Right cardiac atrium (tissue), 5 donors: ENCODE measurements around the gene TSHZ2. TPM values are rescaled to one million over a fixed set of nuclear protein-coding genes. Genes with fewer than 3 reads are reported as not detected.
A peak's percentile ranks its signal among the peaks of the same experiment; 100 is the strongest.
"Not testable (repeated sequence)": the region's sequence is repeated elsewhere in the genome, so short reads cannot be mapped to it uniquely, and the experiment has no call there.

ENCODE experiments used
- ATAC-seq, 2 donors: fragments of 200-7000 bp; cut with Tn5 transposase; one replicate each; pipeline versions ENCODE4 v1.8.0 to v1.9.1; 2020; ENCODE audit warnings: moderate library complexity in 2 of 2, mild to moderate bottlenecking in 1 of 2
- DNase-seq, 3 donors: peaks; one replicate each; pipeline ENCODE4 v3.0.0-alpha.2; 2020
- H3K27ac ChIP-seq: one replicate; pipeline ENCODE4 v1.5.1; 2013; ENCODE audit warnings: mild to moderate bottlenecking, low read length, control low read depth, moderate library complexity
- H3K27me3 ChIP-seq: one replicate; pipeline ENCODE4 v1.6.1; 2013; ENCODE audit not compliant: control insufficient read depth, insufficient read depth
- H3K4me1 ChIP-seq: one replicate; pipeline ENCODE4 v1.6.1; 2013; ENCODE audit warnings: low read length; ENCODE audit not compliant: control insufficient read depth, insufficient read depth
- H3K4me3 ChIP-seq: one replicate; pipeline ENCODE4 v1.5.1; 2013; ENCODE audit warnings: low read length, control low read depth
- H3K9me3 ChIP-seq: one replicate; pipeline ENCODE4 v1.6.1; 2013; ENCODE audit warnings: low read length; ENCODE audit not compliant: control insufficient read depth
- WGBS: extraction: QIAGEN DNeasy Blood & Tissue Kit; methylation state at CpG from one replicate; pipeline ENCODE4 v1.1.7; 2013; 5-methylcytosine and 5-hydroxymethylcytosine counted together
- intact Hi-C, 4 donors: fragments of 100-400 bp; cut with DNase I; formaldehyde crosslinking; loops; one replicate each; pipeline versions ENCODE4 v1.11.0 to v1.14.0; 2022 to 2023
- polyA plus RNA-seq: library from polyadenylated mRNA; stranded (reverse); fragments of 200-250 nt; gene quantifications from one replicate; pipeline ENCODE4 v1.2.3, GENCODE V29; 2013
- total RNA-seq, 4 donors: library from RNA; stranded (reverse); fragmentation: NEBNext Ultra II Directional; extraction: Animal tissue kit (Norgen Biotek cat#: 25700); gene quantifications; one replicate each; pipeline ENCODE4 v1.2.1, GENCODE V29; 2021
- donor health status: healthy with polysubstance abuse.
- donor health status: DM: no; HTN: yes; CAD: no.
- donor health status: DM: no; HTN: no; CAD: no.
- donor health status: DM: no; HTN: yes; CAD: no; lungs with severe emphysema.
- donor health status: DM: yes; HTN: yes; CAD: no.

Gene TSHZ2
- total and polyA plus RNA-seq, 5 donors: 2.3 to 8.9 (median 6.9) TPM

DNA sequence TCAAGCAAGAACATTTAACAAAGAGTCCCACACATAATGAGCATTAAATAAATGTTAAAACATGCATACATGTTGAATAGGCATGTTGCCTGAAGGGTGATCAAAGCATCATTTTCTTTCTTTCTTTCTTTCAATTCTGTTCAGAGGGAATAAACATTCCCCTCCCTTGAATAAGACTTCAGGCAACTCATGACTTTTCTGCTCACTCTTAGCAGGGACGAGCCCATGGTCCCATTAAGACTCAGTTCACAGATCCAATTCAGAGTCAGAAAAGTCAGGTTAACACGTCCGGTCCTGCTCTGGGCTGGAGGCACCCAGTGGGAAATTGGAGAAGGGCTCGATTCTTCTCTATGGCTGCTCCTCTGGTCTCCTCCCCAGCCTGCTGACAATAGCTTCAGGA is 439.7 kb downstream of the TSHZ2 start:
- DNase-seq (no peak), ATAC-seq (no peak)
- WGBS: 81% methylated on average over 4 of the region's 4 CpGs
- Histone ChIP-seq H3K9me3 (no peaks in the 10 kb centered on the region), H3K4me1 (no peaks in the 10 kb centered on the region), H3K4me3 (no peak overlapping the region), H3K27ac (no peak overlapping the region), H3K27me3 (no peaks in the 10 kb centered on the region)
- intact Hi-C loops: no loop called here

DNA sequence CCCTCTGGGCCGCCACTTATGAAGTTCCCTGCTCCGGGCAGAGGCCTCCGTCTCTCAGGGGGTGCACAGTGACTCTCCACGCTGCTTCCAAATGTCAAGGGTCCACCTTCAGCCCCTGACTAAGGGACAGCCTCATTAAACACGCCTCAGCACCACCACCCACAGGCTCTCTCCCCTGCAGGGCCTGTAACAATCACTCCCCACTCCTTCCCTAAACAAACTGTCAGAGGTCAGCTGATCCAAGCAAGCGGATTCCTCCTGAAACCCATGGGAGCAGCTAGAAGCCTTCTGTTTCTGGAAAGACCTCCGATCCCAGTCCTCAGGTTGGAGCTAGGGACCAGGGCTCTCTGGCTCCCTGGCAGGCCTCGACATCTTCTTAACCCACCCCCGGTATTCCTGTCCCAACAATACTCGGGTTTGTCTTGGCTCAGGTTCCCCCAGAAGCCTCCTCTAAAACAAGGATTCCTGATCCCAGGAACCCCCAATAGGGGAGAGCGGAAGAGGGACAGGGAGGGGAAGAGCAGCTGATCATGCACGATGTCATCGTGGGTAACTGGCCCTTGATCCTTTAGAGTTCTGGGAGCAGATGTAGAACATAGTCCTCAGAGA is 440.5 kb downstream of the TSHZ2 start:
- Histone ChIP-seq H3K27ac (no peak overlapping the region), H3K9me3 (no peaks in the 10 kb centered on the region), H3K4me3 (no peak overlapping the region), H3K27me3 (no peaks in the 10 kb centered on the region), H3K4me1 (no peaks in the 10 kb centered on the region)
- DNase-seq (no peak), ATAC-seq (no peak)
- WGBS: 67% methylated on average over 13 of the region's 13 CpGs
- intact Hi-C loops: no loop called here

- DNase-seq: peak; percentile 16 to 51 (median 50)
- no peak overlapping the region for H3K27ac ChIP-seq
- intact Hi-C loops: no loop called here
- H3K9me3 ChIP-seq: no peaks in the 10 kb centered on the region
- H3K4me3 ChIP-seq: no peak overlapping the region
- no peaks in the 10 kb centered on the region for H3K4me1 ChIP-seq
- no peaks in the 10 kb centered on the region for H3K27me3 ChIP-seq
- WGBS: 58% methylated on average over 15 of the region's 15 CpGs
- no peak for ATAC-seq
These were observed 441.1 kb downstream of the TSHZ2 start for GRCh38 chr20:53413186-53413631.

DNA sequence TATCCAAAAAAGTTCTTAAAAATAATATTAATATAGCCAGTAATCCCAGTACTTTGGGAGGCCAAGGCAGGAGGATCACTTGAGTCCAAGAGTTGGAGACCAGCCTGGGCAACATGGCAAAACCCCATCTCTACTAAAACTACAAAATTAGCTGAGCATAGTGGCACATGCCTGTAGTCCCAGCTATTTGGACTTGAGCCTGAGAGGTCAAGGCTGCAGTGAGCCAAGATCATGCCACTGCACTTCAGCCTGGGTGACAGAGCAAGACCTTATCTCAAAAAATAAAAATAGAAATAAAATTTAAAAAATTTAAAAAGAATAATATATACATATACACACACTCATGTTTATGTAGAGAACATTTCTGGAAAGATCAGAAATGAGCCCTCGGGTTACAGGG is 441.7 kb downstream of the TSHZ2 start:
- H3K4me1 ChIP-seq, intact Hi-C loops, ATAC-seq, H3K4me3 ChIP-seq, H3K9me3 ChIP-seq, H3K27me3 ChIP-seq, DNase-seq, H3K27ac ChIP-seq: not testable (repeated sequence)
- WGBS: 90% methylated on average over 1 of the region's 1 CpG

GRCh38 chr20:53419693-53420460 is 447.7 kb downstream of the TSHZ2 start:
- no peaks in the 10 kb centered on the region for H3K27me3 ChIP-seq
- intact Hi-C loops: no loop called here
- H3K4me1 ChIP-seq: no peaks in the 10 kb centered on the region
- no peak overlapping the region for H3K4me3 ChIP-seq
- no peak overlapping the region for H3K27ac ChIP-seq
- no peaks in the 10 kb centered on the region for H3K9me3 ChIP-seq
- 91% methylated on average over 11 of the region's 11 CpGs for WGBS
- ATAC-seq: no peak
- no peak for DNase-seq

GRCh38 chr20:53421343-53421742 is 449.2 kb downstream of the TSHZ2 start:
- no peaks in the 10 kb centered on the region for H3K4me1 ChIP-seq
- H3K9me3 ChIP-seq: no peaks in the 10 kb centered on the region
- intact Hi-C loops: no loop called here
- no peaks in the 10 kb centered on the region for H3K27me3 ChIP-seq
- ATAC-seq (no peak), DNase-seq (no peak)
- H3K27ac ChIP-seq: no peak overlapping the region
- WGBS: 91% methylated on average over 6 of the region's 7 CpGs
- H3K4me3 ChIP-seq: no peak overlapping the region

DNA sequence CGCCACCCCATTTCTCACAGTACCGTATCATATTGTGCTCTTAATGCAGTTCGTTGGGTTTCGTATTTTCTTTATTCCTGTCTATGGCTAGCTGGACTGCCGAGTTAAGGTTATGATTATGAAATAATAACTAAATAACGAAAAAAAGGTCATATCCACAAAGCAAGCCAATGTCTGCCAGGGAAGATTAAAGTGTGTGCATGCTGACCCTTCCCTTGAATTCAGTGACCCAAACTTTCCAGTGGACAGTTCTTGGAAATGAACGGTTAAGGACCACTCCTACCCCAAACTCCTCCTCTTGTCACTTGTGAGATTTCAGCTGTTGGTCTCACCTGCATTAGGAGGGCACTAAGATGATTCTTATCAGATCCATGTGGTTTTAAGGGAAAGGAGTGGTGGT is 449.9 kb downstream of the TSHZ2 start:
- Histone ChIP-seq H3K9me3 (no peaks in the 10 kb centered on the region), H3K27ac (no peak overlapping the region), H3K4me3 (no peak overlapping the region), H3K27me3 (no peaks in the 10 kb centered on the region), H3K4me1 (no peaks in the 10 kb centered on the region)
- 93% methylated on average over 7 of the region's 7 CpGs for WGBS
- DNase-seq: no peak
- ATAC-seq: no peak
- intact Hi-C loops: no loop called here

DNA sequence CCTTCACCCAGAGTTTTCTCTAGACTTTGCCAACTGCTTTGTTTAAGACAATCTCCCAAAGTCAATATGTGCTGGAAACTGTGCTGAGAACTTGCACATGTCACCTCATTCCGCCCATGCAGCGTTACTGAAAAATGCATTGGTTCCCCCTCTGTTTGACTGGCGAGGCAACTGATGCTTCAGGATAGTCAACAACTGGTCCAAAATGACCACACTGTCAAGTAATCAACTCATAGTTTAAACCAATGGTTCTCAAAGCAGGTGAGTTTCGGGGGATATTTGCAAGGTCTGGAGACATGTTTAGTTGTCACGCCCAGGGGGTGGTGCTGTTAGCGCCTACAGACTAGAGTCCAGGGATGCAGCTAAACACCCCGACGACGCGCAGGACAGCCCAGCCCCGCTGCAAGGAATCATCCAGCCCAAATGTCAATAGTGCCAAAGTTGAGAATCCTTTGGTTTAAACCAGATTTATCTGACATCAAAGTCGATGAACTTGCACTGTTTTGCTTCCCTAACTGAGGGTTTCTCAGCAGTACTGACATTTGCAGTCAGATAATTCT is 451.5 kb downstream of the TSHZ2 start:
- Histone ChIP-seq H3K27ac (no peak overlapping the region), H3K4me3 (no peak overlapping the region), H3K4me1 (no peaks in the 10 kb centered on the region), H3K27me3 (no peaks in the 10 kb centered on the region), H3K9me3 (no peaks in the 10 kb centered on the region)
- no peak for ATAC-seq
- intact Hi-C loops: no loop called here
- WGBS: 94% methylated on average over 12 of the region's 12 CpGs
- no peak for DNase-seq

DNA sequence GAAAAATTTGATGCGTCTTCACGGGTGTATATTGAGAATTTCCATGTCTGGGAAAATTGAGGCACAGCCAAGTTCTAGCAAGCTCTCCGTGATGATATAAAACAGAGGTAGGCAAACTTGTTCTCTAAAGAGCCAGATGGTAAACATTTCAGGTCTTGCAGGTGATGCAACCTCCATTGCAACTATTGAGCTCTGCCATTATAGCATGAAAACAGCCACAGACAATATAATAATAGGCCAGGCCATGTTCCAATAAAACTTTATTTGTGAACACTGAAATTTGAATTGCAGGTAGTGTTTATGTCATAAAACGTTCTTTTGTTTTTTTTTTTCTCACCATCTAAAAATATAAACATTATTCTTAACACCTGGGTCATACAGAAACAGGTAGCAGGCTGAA is 453.3 kb downstream of the TSHZ2 start:
- intact Hi-C loops: no loop called here
- H3K4me1 ChIP-seq: no peaks in the 10 kb centered on the region
- DNase-seq: no peak
- H3K27ac ChIP-seq: no peak overlapping the region
- H3K4me3 ChIP-seq: no peak overlapping the region
- no peaks in the 10 kb centered on the region for H3K9me3 ChIP-seq
- WGBS: 94% methylated on average over 4 of the region's 4 CpGs
- no peaks in the 10 kb centered on the region for H3K27me3 ChIP-seq
- no peak for ATAC-seq

DNA sequence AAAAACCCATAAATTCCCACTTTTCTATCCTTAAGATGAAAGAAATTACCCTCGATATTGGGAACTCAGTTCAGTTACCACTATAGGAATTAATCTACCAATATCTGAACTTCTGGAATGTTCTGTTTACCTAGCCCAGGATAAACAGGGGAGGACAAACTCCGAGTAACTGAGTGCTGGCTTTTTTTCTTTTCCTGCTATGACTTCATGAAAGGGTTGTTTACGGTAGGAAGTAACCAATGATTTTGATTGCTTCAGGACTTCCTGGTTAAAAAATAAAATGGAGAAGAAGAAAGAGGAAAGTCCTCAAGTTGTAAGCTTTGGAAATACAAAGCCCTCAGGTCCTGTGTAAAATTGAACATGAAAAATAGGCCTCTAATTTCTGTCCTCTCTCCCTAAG is 453.8 kb downstream of the TSHZ2 start:
- 64% methylated on average over 3 of the region's 3 CpGs for WGBS
- ATAC-seq: no peak
- no peaks in the 10 kb centered on the region for H3K9me3 ChIP-seq
- intact Hi-C loops: no loop called here
- H3K4me3 ChIP-seq: no peak overlapping the region
- H3K4me1 ChIP-seq: no peaks in the 10 kb centered on the region
- no peak overlapping the region for H3K27ac ChIP-seq
- no peak for DNase-seq
- H3K27me3 ChIP-seq: no peaks in the 10 kb centered on the region

GRCh38 chr20:53426766-53427312 is 454.7 kb downstream of the TSHZ2 start:
- DNase-seq: no peak
- no peak for ATAC-seq
- H3K4me1 ChIP-seq: no peaks in the 10 kb centered on the region
- H3K4me3 ChIP-seq: no peak overlapping the region
- H3K9me3 ChIP-seq: no peaks in the 10 kb centered on the region
- H3K27ac ChIP-seq: no peak overlapping the region
- 76% methylated on average over 6 of the region's 6 CpGs for WGBS
- intact Hi-C loops: no loop called here
- H3K27me3 ChIP-seq: no peaks in the 10 kb centered on the region
